GM21528 (cell line): ENCODE measurements around the gene COL27A1.
"Not testable (repeated sequence)": the region's sequence is repeated elsewhere in the genome, so short reads cannot be mapped to it uniquely, and the experiment has no call there.

Source experiments
- ATAC-seq: cut with Tn5 transposase; IDR thresholded peaks from one replicate; pipeline ENCODE4 v1.9.1; 2021; ENCODE audit warnings: mild to moderate bottlenecking, moderate library complexity; ENCODE audit not compliant: unreplicated experiment, low FRiP score

COL27A1 gene

DNA sequence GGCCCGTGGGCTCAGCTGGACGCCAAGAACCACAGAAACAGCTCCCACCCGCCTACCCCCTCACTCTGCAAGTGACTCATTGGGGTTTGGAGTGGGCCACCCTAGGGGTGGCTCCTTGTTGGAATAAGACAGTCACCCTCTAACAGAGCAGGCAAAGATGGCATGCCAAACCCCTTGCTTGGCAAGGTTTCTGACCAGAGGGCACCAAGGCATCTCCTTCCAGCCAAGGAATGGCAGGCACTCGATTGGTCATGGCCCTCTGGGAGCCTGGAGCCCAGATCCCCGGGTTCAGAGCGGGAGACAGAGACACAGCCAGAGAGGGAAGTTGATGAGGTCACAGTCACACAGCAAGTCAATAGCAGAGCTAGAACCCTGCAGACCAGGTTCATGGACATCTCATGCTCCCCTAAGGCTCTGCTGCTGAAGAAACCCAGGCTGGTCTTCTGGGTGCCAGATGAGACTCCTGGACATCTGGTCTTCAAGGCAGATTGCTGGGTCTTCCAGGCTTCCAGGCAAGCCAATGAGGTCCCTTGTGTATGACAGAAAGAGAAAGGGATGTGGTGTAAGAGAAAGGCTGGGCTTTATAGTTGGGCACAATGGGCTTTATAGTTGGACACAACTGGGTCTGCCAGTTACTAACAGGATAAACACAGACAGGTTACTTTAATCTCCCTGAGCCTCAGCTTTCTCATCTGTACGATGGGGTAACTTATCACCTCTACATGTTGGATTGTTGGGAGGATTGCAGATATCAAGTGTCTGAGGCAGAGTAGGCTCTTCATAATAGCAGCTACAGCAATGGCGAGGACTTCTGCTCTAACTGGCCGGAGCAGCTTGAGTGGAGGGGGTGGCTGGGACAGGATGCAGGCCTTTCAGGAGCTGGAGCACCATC, 33.0 kb upstream of the COL27A1 start:
- no peak for ATAC-seq

DNA sequence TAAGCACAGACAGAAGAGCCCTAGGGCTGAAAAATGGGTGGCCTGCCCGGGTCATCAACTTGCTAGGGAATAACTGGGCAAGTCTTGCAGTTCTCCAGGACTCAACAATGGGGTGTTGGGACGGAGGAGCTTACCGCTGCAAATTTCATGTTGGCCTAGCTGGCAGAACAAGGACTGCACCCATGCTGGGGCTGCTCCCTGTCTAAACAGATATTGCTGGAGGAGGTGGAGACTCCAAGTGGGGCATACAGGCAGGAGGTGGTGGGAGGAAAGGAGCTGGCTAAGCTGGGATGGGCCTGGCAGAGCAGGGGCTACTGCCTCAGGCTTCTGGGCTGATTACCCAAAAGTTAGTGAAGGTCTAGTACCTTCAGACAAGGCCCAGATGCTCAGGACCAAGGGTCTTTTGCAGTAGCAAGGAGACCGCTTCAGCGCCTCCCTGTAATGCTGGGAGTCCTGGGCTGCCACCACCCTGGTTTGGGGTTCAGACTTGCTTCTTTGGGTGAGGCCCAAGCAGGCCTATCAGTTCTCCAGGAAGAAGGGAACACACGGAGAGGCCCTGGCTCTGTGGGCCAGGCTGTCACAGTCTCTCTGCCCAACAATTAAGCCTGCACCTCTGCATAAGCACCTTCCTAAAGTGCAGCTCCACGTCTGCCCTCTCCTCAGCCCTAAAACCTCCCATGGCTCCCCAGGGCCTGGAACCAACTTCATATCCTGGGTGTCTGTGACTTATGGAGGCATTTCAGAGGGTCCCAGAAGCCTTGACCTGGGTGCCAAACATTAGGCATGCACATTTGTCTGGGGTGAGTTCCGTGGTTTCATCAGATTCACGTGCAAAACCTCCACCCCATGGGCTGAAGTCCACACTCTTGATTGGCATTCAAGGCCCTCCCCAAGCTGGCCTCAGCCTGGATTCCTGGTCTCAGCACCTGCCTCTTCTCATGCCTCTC, 32.0 kb upstream of the COL27A1 start:
- no peak for ATAC-seq

DNA sequence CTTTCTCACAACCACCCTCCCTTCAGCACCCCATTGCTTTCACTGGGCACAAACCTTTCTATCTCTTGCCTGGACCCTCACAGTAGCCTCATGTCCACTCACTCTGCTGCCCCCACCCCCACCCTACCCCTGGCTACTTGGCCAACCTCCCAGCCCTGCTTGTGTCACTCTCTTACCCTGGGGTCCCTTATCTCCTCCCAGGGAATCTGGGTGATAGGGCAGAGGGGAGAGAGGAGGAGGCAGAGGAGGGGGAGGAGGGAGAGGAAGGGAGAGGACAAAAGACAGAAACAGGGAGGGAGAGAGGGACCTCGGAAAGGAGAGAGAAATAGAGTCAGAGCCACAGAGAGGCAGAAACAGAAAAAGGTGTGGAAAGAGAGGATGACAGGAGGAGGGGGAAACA, 31.2 kb upstream of the COL27A1 start:
- ATAC-seq, result no peak

GRCh38 chr9:114124666-114125475, 30.5 kb upstream of the COL27A1 start:
- no peak for ATAC-seq

- ATAC-seq, result no peak
These were observed 29.8 kb upstream of the COL27A1 start for GRCh38 chr9:114125476-114126013.

DNA sequence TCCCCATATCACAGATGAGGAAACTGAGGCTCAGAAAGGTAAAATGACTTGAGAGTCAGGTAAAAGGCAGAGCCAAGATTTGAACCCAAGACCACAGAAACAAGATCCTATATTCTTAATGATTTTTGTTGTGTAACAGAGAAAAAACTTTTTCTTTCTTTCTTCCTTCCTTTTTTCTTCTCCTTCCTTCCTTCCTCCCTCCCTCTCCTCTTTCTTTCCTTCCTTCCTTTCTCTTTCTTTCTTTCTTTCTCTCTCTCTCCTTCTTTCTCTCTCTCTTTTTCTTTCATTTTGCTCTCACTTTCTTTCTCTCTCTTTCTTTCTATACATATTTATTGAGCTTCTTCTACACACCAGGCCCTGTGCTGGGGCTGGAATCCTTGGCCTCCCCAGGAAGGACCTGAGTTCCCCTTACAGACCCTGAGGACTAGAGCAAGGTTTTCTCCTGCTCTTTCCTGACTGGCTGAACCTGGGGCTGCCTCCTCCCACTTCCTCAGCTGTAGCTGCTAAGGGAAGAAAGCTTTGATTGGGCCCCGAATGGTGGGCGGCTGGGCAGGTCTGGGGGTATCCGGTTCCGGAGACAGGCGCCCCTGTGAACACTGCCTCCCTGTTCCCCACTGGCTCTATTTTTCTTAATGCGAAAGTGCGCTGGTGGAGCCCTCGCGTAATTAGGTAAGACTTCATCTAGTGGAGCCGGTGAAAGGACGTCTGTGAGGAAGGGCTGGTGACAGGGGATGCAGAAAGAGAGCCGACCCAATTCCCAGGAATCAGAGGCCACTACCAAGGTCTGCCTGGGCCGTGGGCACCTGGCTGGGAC, 28.9 kb upstream of the COL27A1 start:
- no peak for ATAC-seq

- ATAC-seq, result not testable (repeated sequence)
These were observed 26.6 kb upstream of the COL27A1 start for GRCh38 chr9:114128759-114129158.

GRCh38 chr9:114130141-114130540, 25.2 kb upstream of the COL27A1 start:
- ATAC-seq, result no peak

DNA sequence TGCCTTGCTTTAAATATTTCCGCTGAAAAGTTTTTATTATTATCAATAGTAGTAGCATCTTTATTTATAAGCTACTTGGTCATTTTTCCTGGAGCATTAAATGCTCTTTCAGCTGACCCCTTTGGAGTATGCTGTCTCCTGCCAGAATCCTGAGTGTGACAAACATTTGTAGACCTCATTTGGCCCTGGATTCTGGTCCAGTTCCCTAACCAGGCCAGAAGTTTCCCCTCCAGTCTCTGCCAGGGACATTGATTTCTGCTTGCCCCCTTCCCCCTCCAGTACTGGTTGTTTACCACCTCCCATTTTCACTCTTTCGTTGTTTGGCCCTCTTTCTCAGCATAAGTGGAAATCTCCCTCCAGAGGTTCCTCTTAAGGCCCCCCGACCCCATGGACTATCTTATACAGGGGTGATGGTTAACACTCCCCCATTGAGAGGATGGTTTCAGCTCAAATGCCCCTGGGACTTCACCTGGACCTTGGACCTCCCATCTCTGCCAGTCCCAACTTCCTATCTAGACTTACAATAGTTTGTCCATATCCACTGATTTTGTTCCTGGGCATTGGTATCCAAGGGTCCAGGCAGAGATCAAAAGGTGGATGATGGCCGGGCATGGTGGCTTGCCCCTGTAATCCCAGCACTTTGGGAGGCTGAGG, 24.6 kb upstream of the COL27A1 start:
- no peak for ATAC-seq

DNA sequence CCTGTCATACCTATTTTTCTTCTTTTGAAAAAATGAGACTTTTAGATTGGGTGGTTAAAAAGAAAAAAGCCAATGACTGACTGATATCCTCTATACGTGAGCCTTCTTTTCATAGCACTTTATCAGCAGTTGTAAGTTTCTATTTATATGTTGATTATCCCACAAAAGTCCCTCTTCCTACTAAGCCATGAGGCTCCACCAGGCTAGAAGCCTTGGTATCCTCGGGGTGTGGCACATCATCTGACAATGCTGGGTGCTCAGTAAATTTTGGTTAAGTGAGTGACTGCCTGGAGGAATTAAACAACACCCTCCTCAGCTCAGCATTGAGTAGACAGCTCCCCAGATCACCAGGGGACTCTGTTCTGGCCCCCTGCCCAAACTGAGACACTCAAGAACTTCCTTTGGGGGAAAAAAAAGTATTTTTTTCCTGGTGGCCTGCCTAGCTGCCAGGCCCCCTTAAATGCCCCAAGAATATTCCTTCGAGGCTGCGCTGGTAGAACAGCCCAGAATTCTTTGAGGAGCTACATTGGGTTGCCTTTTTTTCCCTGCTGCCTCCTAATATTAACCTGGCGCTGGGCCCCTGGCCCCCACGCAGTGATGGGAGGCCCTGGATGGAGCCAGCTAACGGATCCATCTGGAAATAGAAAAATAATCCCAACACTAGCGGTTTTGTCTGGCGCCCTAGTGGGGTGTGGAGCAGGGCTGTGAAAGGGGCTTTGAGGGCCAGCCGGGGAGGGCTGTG, 23.4 kb upstream of the COL27A1 start:
- no peak for ATAC-seq

GRCh38 chr9:114132550-114132918, 22.8 kb upstream of the COL27A1 start:
- ATAC-seq, result no peak

GRCh38 chr9:114134827-114135396, 20.4 kb upstream of the COL27A1 start:
- no peak for ATAC-seq

DNA sequence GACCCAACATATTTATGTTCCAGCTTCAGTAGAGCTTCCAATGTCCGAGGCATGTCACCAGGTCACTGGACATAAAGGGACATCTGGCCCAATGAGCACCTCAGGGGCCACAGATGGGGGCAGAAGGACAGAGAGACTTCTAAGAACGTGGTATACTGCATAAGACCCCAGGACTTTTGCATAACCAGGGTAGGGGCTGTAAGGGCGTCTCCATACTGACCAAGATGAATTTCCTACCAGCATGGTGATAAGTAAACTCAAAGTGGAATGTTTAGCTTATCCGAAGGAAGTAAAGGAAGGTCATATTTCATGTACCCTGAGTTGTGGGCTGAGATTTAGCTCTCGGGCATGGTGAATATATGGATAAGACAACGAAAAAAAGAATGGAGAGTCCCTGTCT, 17.5 kb upstream of the COL27A1 start:
- no peak for ATAC-seq

DNA sequence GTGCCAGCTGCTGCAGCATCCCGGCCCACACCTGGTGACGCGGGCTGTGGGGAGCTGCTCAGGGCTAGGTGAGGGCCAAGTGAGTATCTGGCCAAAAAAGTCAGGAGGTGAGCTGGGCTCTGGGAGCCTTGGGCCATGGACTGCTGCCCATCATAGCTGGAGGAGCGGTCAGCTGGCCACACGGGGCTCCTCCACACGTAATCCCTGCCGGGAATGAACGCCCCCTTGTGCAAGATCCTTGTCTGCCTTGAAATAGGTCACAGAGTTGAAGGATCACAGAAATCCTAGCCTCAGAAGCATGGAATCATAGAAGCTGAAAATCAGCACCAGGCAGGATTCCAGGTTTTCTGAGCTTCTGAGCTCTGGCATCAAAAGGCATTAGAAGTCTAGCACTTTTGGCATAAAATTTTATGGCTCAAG, 16.8 kb upstream of the COL27A1 start:
- no peak for ATAC-seq

DNA sequence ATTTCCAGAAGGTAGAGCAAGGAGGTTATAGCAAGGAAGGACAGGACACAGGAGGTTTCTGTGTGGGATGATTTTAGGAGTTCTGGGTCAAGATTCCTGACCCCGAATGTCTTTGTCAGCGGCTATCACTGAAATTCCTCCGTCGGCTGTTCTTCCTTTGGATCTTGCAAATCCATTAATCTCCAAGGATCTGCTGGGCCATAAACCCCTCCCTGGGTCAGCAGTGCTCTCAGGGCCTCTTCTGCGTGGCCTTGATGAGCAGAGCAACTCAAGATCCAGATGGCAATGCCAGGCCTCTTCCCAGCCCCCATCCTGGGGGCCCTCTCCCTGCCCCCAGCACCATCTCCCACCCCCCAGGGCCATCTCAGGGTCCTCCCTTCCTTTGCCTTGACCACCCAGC, 16.3 kb upstream of the COL27A1 start:
- ATAC-seq, result no peak

GRCh38 chr9:114140401-114140800, 14.9 kb upstream of the COL27A1 start:
- ATAC-seq, result no peak

DNA sequence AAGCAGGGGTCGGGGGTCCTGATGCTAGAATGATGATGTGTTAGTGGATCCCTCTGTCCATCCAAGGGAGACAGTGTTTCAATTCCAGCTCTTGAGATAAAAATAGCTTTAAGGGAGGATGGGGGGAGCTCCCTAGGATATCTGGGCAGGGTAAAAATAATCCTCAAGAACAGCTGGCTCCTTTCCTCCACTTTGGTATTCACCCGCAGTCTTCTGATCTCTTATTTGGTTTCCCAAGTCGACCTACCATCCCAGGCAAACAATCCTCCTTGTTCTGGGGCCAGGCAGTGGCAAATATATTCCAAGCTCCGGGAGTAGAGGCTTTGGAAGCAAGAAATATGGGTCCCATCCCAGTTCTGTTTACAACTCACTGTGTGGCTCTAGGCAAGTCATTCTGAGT, 14.5 kb upstream of the COL27A1 start:
- no peak for ATAC-seq
